ENCODE data around the gene LRRC46. TPM values are rescaled to one million over a fixed set of nuclear protein-coding genes. Genes with fewer than 3 reads are reported as not detected.

Gene LRRC46
- total RNA-seq, 1 experiment from 2014 or later: 0.31 TPM

DNA sequence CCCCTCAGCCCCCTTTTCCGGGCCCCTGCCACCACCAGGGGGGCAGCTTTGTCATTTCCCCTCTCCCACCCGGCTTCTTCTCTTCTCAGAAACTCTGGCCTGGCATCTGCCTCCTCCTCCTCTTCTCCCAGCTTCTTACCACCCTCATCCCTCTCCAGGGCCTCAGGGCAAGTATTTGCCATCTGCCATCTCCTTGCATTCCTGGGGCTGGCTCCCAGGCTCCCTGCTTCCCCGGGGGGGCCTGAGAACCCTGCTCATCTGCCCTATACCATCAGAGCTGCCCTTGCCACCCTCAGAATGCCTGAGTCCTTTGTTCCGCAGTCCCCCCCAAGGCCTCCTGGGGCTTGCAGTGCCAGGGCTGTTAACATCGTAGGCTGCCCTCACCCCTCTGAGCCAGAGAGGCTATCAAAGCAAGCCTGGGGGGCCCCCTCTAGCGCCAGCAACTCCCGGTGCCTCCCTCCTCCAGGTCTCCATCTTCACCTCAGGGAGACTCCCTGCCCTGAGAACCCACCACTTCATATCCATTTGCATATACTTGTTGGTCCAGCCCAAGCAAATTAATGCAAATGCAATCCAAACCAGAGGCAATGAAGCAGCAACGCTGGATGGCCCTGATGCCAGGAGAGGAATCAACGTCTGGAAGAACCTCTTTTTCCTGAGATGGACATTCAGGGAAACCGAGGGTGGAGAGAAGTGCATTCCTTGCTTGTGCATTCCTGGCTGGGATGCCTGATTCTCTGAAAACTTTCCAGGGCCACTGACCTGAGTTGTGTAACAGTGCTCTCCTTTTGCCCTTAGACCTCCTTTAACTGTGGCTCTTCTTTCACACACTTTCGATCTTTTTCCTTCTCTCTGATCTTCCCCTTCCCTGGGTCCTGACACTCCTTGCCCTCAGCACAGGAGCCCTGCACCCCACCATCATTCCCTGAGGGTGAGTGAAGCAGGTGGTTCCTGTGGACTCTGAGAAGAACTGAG, 43.8 kb downstream of the LRRC46 start:
- Histone ChIP-seq H2BK20ac (ENCODE audit: low read depth, low read length, poor library complexity, severe bottlenecking) (no peak overlapping the region), H4K5ac (ENCODE audit: insufficient read length, low read depth, low read length) (no peak overlapping the region), H2BK15ac (ENCODE audit: low read depth, low read length) (no peak overlapping the region), H3K9ac (ENCODE audit: extremely low read depth, insufficient read length, low read length) (no peak overlapping the region), H2BK5ac (ENCODE audit: insufficient read length, low read length) (no peak overlapping the region), H3K9me3 (ENCODE audit: control insufficient read depth, low read depth, low read length) (no peaks in the 10 kb centered on the region), H4K8ac (replicated peaks; ENCODE audit: insufficient read length, low read depth, low read length) (no peak overlapping the region), H3K14ac (ENCODE audit: insufficient read depth, low read length) (no peak overlapping the region), H2BK12ac (ENCODE audit: insufficient read length, low read depth, low read length) (no peak overlapping the region), H3K27ac (ENCODE audit: insufficient read length, low read depth, low read length) (no peak overlapping the region), H3K4me1 (ENCODE audit: insufficient read depth, low read length) (peaks cover 7% of the 10 kb centered on the region; the same call in 1 of the 2 replicates), H3K56ac (ENCODE audit: insufficient read length, low read depth, low read length) (no peak overlapping the region), H2BK120ac (ENCODE audit: low read depth, low read length, poor library complexity, severe bottlenecking) (no peak overlapping the region), H3K79me2 (ENCODE audit: insufficient read depth, low read length) (no peaks in the 10 kb centered on the region), H4K20me1 (ENCODE audit: control insufficient read depth, insufficient read depth, insufficient read length) (no peaks in the 10 kb centered on the region), H3K18ac (ENCODE audit: insufficient read length, low read depth, low read length) (no peak overlapping the region), H3T11ph (ENCODE audit: low read length) (no peak overlapping the region), H3K4me2 (ENCODE audit: insufficient read depth, insufficient read length, low read length) (no peak overlapping the region), H2AFZ (ENCODE audit: low read length) (no peak overlapping the region), H3K23ac (ENCODE audit: insufficient read length, low read depth, low read length) (no peak overlapping the region), H3K27me3 (ENCODE audit: insufficient read depth, low read length) (peaks cover 6% of the 10 kb centered on the region), H3K4ac (ENCODE audit: low read depth, low read length) (no peak overlapping the region), H3K79me1 (ENCODE audit: insufficient read depth, low read depth, low read length, poor library complexity, severe bottlenecking) (no peaks in the 10 kb centered on the region), H2AK5ac (ENCODE audit: insufficient read length, low read length) (no peak overlapping the region), H3K23me2 (ENCODE audit: insufficient read length, low read depth, low read length, poor library complexity, severe bottlenecking) (peaks cover 11% of the 10 kb centered on the region), H4K91ac (ENCODE audit: insufficient read length, low read depth, low read length) (no peak overlapping the region)
- peaks cover 43 to 59% of the 10 kb centered on the region in 2 experiments for H3K4me1 Mint-ChIP-seq
- no peak for TF ChIP-seq CTCF (conservative IDR thresholded peaks at IDR 0.05)
- peaks cover 67% of the 10 kb centered on the region for H3K27me3 Mint-ChIP-seq (ENCODE audit: low read depth)
- no CpG with 5 or more reads among the region's 11 CpGs for WGBS (ENCODE audit: extremely low coverage, insufficient read length, low lambda C conversion rate)
- H3K27ac Mint-ChIP-seq: no peak overlapping the region
- no peak for DNase-seq
- no peaks in the 10 kb centered on the region; a peak in 1 of 5 replicates for H3K9me3 Mint-ChIP-seq
- H3K4me3 Mint-ChIP-seq: no peak overlapping the region; a peak in 1 of 5 replicates
- H3K36me3 Mint-ChIP-seq (ENCODE audit: insufficient read depth in 1 of 3, low read depth in 3 of 3): no peaks in the 10 kb centered on the region

Measured in H9 (cell line).